Stomach smooth muscle (tissue), 2 donors: Measurements from ENCODE around the gene ECE1.

Experiments
- H3K27ac ChIP-seq: one replicate; pipeline ENCODE4 v1.7.0; 2013; ENCODE audit warnings: mild to moderate bottlenecking, low read length, inconsistent platforms
- H3K27me3 ChIP-seq, 2 donors: one replicate each; pipeline ENCODE4 v1.7.0; 2013; ENCODE audit warnings: low read length in 2 of 2; ENCODE audit not compliant: insufficient read depth in 2 of 2, control insufficient read depth in 1 of 2
- H3K36me3 ChIP-seq, 2 donors: one replicate each; pipeline ENCODE4 v1.7.0; 2013; ENCODE audit warnings: low read length in 2 of 2; ENCODE audit not compliant: control insufficient read depth in 2 of 2, insufficient read depth in 2 of 2
- H3K4me1 ChIP-seq: one replicate; pipeline ENCODE4 v1.7.0; 2013; ENCODE audit warnings: low read length; ENCODE audit not compliant: control insufficient read depth, insufficient read depth
- H3K4me3 ChIP-seq, 2 donors: one replicate each; pipeline ENCODE4 v1.7.0; 2013; ENCODE audit warnings: low read length in 2 of 2
- H3K9ac ChIP-seq, 2 donors: one replicate each; pipeline ENCODE4 v1.7.0; 2013; ENCODE audit warnings: low read length in 2 of 2, mild to moderate bottlenecking in 1 of 2
- H3K9me3 ChIP-seq, 2 donors: one replicate each; pipeline ENCODE4 v1.7.0; 2013; ENCODE audit warnings: low read length in 2 of 2; ENCODE audit not compliant: control insufficient read depth in 2 of 2
- donor health status: healthy.
- donor health status: Pancreatic carcinoma.

ECE1 gene

GRCh38 chr1:21246905-21247642 is 43.2 kb downstream of the ECE1 start:
- Histone ChIP-seq H3K4me1 (peaks cover 5% of the 10 kb centered on the region), H3K4me3 (no peak overlapping the region), H3K9me3 (no peaks in the 10 kb centered on the region), H3K27ac (no peak overlapping the region), H3K27me3 (no peaks in the 10 kb centered on the region), H3K36me3 (peaks cover 30 to 53% of the 10 kb centered on the region in 2 donors), H3K9ac (no peak overlapping the region)

GRCh38 chr1:21245688-21246229 is 44.5 kb downstream of the ECE1 start:
- Histone ChIP-seq H3K4me3 (no peak overlapping the region), H3K4me1 (no peaks in the 10 kb centered on the region), H3K27me3 (no peaks in the 10 kb centered on the region), H3K9me3 (no peaks in the 10 kb centered on the region), H3K27ac (no peak overlapping the region), H3K9ac (no peak overlapping the region), H3K36me3 (peaks cover 31 to 55% of the 10 kb centered on the region in 2 donors)

- Histone ChIP-seq H3K27ac (no peak overlapping the region), H3K36me3 (peaks cover 34 to 57% of the 10 kb centered on the region in 2 donors), H3K4me1 (no peaks in the 10 kb centered on the region), H3K9me3 (no peaks in the 10 kb centered on the region), H3K27me3 (no peaks in the 10 kb centered on the region), H3K4me3 (no peak overlapping the region), H3K9ac (no peak overlapping the region)
These were observed 45.1 kb downstream of the ECE1 start for GRCh38 chr1:21244986-21245687.

GRCh38 chr1:21244154-21244553 is 46.1 kb downstream of the ECE1 start:
- H3K9ac ChIP-seq, result no peak overlapping the region
- no peaks in the 10 kb centered on the region for H3K4me1 ChIP-seq
- no peaks in the 10 kb centered on the region for H3K9me3 ChIP-seq
- H3K27ac ChIP-seq, result no peak overlapping the region
- H3K4me3 ChIP-seq, result no peak overlapping the region
- H3K27me3 ChIP-seq, result no peaks in the 10 kb centered on the region
- peaks cover 37 to 56% of the 10 kb centered on the region in 2 donors for H3K36me3 ChIP-seq

- no peaks in the 10 kb centered on the region for H3K4me1 ChIP-seq
- peaks cover 43 to 66% of the 10 kb centered on the region in 2 donors for H3K36me3 ChIP-seq
- H3K4me3 ChIP-seq, result no peak overlapping the region
- no peaks in the 10 kb centered on the region for H3K9me3 ChIP-seq
- no peaks in the 10 kb centered on the region for H3K27me3 ChIP-seq
- no peak overlapping the region for H3K27ac ChIP-seq
- no peak overlapping the region for H3K9ac ChIP-seq
These were observed 47.4 kb downstream of the ECE1 start for GRCh38 chr1:21242846-21243245.

GRCh38 chr1:21241771-21242581 is 48.3 kb downstream of the ECE1 start:
- Histone ChIP-seq H3K4me3 (no peak overlapping the region), H3K4me1 (no peaks in the 10 kb centered on the region), H3K9ac (no peak overlapping the region), H3K9me3 (no peaks in the 10 kb centered on the region), H3K27me3 (no peaks in the 10 kb centered on the region), H3K36me3 (peaks cover 44 to 66% of the 10 kb centered on the region in 2 donors), H3K27ac (no peak overlapping the region)

- Histone ChIP-seq H3K9me3 (no peaks in the 10 kb centered on the region), H3K4me3 (no peak overlapping the region), H3K4me1 (no peaks in the 10 kb centered on the region), H3K36me3 (peaks cover 54 to 71% of the 10 kb centered on the region in 2 donors), H3K9ac (no peak overlapping the region), H3K27ac (no peak overlapping the region), H3K27me3 (no peaks in the 10 kb centered on the region)
These were observed 49.6 kb downstream of the ECE1 start for GRCh38 chr1:21240706-21241105.

GRCh38 chr1:21239221-21239620 is 51.0 kb downstream of the ECE1 start:
- Histone ChIP-seq H3K4me3 (no peak overlapping the region), H3K36me3 (peaks cover 45 to 67% of the 10 kb centered on the region in 2 donors), H3K4me1 (no peaks in the 10 kb centered on the region), H3K9ac (no peak overlapping the region), H3K27me3 (no peaks in the 10 kb centered on the region), H3K27ac (no peak overlapping the region), H3K9me3 (no peaks in the 10 kb centered on the region)

GRCh38 chr1:21238141-21238800 is 52.0 kb downstream of the ECE1 start:
- H3K4me3 ChIP-seq, result no peak overlapping the region
- H3K27me3 ChIP-seq, result no peaks in the 10 kb centered on the region
- H3K9ac ChIP-seq, result no peak overlapping the region
- no peak overlapping the region for H3K27ac ChIP-seq
- H3K4me1 ChIP-seq, result no peaks in the 10 kb centered on the region
- H3K36me3 ChIP-seq, result peaks cover 39 to 63% of the 10 kb centered on the region in 2 donors
- H3K9me3 ChIP-seq, result no peaks in the 10 kb centered on the region

GRCh38 chr1:21237446-21238088 is 52.7 kb downstream of the ECE1 start:
- peaks cover 42 to 66% of the 10 kb centered on the region in 2 donors for H3K36me3 ChIP-seq
- H3K27me3 ChIP-seq, result no peaks in the 10 kb centered on the region
- no peak overlapping the region for H3K4me3 ChIP-seq
- no peaks in the 10 kb centered on the region for H3K9me3 ChIP-seq
- no peaks in the 10 kb centered on the region for H3K4me1 ChIP-seq
- no peak overlapping the region for H3K9ac ChIP-seq
- no peak overlapping the region for H3K27ac ChIP-seq
